ENCODE results near the gene PROB1.

DNA sequence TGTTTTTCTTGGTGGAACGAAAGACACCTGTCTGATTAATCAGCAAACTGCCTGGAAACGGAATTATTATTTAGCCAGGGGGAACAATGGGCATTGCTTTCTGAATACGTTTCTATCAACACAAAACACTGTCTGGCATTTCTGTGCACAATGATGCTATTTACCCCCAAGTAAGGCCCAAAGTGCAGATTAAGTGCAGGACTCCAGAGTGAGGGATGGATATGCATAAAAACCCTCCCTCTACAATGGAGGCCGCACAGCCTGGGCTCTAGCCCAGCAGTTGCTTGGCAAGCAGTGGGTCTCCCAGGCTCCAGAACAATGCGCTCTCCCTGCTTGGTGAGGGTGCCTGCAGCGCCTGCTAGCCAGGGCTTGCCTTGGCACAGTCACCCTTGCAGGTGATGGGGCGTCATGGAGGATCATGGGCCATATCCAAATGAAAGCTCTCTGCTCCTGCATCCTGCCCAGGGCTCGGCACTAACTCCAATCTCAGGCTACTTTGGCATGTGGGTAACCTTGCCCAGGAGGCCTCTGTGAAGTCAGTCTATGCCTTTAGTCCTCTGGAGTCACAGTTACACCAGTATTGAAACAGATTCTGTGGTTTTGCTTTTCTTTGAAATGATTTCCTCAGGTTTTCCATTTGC lies 20.4 kb upstream of the PROB1 start:
- TF ChIP-seq GATA3 (IDR thresholded peaks at IDR 0.05; ENCODE audit: low read depth, low read length) (no peak), GATA2 (IDR thresholded peaks at IDR 0.05; ENCODE audit: low read depth, low read length) (no peak)

All from SH-SY5Y (cell line).